Measurements from ENCODE around the gene CMTM7.

- TF ChIP-seq GATA2 (IDR thresholded peaks at IDR 0.05; ENCODE audit: low read depth, low read length) (no peak), GATA3 (IDR thresholded peaks at IDR 0.05; ENCODE audit: low read depth, low read length) (no peak)
These were observed 31.3 kb downstream of the CMTM7 start for GRCh38 chr3:32422943-32423342.
